HEK293T (cell line): ENCODE data around the gene SLCO3A1.

Experiments used
- CTCF ChIA-PET: fragments of 350-600 bp; formaldehyde crosslinking; extraction: SDS; loops from one replicate; lab custom pipeline; 2021; ENCODE audit warnings: antibody characterized with exemption, inconsistent platforms; lab: Yijun Ruan, JAX
- POLR2A ChIA-PET: fragments of 350-600 bp; formaldehyde crosslinking; extraction: SDS; loops from one replicate; lab custom pipeline; 2020; ENCODE audit warnings: antibody characterized with exemption, inconsistent platforms; lab: Yijun Ruan, JAX
- DNase-seq: peaks from one replicate; pipeline ENCODE4 v3.0.0; 2012; ENCODE audit warnings: mixed read lengths; ENCODE audit errors: extremely low spot score
- ARNT ChIP-seq: fragments of 450-650 bp; IDR thresholded peaks from 2 replicates; pipeline ENCODE4 v1.6.1; 2017; ENCODE audit warnings: mild to moderate bottlenecking
- BHLHE40 ChIP-seq: fragments of 450-650 bp; IDR thresholded peaks from 2 replicates; pipeline ENCODE4 v1.6.1; 2016; ENCODE audit warnings: mild to moderate bottlenecking, moderate library complexity, borderline replicate concordance
- CTBP1 ChIP-seq: fragments of 450-650 bp; IDR thresholded peaks from 2 replicates; pipeline ENCODE4 v1.6.1; 2016; ENCODE audit warnings: borderline replicate concordance
- ELF4 ChIP-seq: fragments of 450-650 bp; IDR thresholded peaks from 2 replicates; pipeline ENCODE4 v1.6.1; 2017; ENCODE audit warnings: antibody characterized with exemption
- FOXA1 ChIP-seq: fragments of 450-650 bp; IDR thresholded peaks from 2 replicates; pipeline ENCODE4 v1.6.1; 2016; ENCODE audit warnings: mild to moderate bottlenecking
- FOXK2 ChIP-seq: fragments of 450-650 bp; IDR thresholded peaks from 2 replicates; pipeline ENCODE4 v1.6.1; 2016; ENCODE audit warnings: mild to moderate bottlenecking
- FOXM1 ChIP-seq: fragments of 450-650 bp; IDR thresholded peaks from 2 replicates; pipeline ENCODE4 v1.6.1; 2017; ENCODE audit warnings: mild to moderate bottlenecking, borderline replicate concordance
- HDGF ChIP-seq: fragments of 450-650 bp; IDR thresholded peaks from 2 replicates; pipeline ENCODE4 v1.6.1; 2017; ENCODE audit warnings: antibody characterized with exemption, borderline replicate concordance
- L3MBTL2 ChIP-seq: fragments of 450-650 bp; conservative IDR thresholded peaks from 2 replicates; pipeline ENCODE4 v1.6.1; 2016; ENCODE audit warnings: mild to moderate bottlenecking
- LEF1 ChIP-seq: fragments of 450-650 bp; IDR thresholded peaks from 2 replicates; pipeline ENCODE4 v1.6.1; 2017; ENCODE audit warnings: mild to moderate bottlenecking, borderline replicate concordance
- NFRKB ChIP-seq: fragments of 450-650 bp; IDR thresholded peaks from 2 replicates; pipeline ENCODE4 v1.6.1; 2016; ENCODE audit warnings: mild to moderate bottlenecking, moderate library complexity
- PKNOX1 ChIP-seq: fragments of 450-650 bp; IDR thresholded peaks from 2 replicates; pipeline ENCODE4 v1.6.1; 2016
- SP1 ChIP-seq: fragments of 450-650 bp; IDR thresholded peaks from 2 replicates; pipeline ENCODE4 v1.6.1; 2017
- SUZ12 ChIP-seq: fragments of 450-650 bp; IDR thresholded peaks from 2 replicates; pipeline ENCODE4 v1.6.1; 2016; ENCODE audit warnings: mild to moderate bottlenecking
- TARDBP ChIP-seq: fragments of 450-650 bp; IDR thresholded peaks from 2 replicates; pipeline ENCODE4 v1.6.1; 2016
- ZNF384 ChIP-seq: fragments of 450-650 bp; IDR thresholded peaks from 2 replicates; pipeline ENCODE4 v1.6.1; 2016

The SLCO3A1 gene

GRCh38 chr15:91833056-91833455 lies 20.5 kb upstream of the SLCO3A1 start:
- no peak for TF ChIP-seq CTBP1
- no peak for TF ChIP-seq ELF4
- TF ChIP-seq TARDBP: no peak
- TF ChIP-seq SP1: no peak
- no peak for TF ChIP-seq NFRKB
- no peak for TF ChIP-seq LEF1
- TF ChIP-seq L3MBTL2: no peak
- no peak for TF ChIP-seq ARNT
- TF ChIP-seq BHLHE40: no peak
- no peak for TF ChIP-seq PKNOX1
- TF ChIP-seq ZNF384: no peak
- no peak for TF ChIP-seq FOXM1
- TF ChIP-seq HDGF: no peak
- TF ChIP-seq FOXA1: no peak
- no peak for TF ChIP-seq FOXK2
- no peak for TF ChIP-seq SUZ12
- no peak for DNase-seq
- POLR2A ChIA-PET: no interaction called here
- CTCF ChIA-PET: no interaction called here

GRCh38 chr15:91839867-91840266 lies 13.6 kb upstream of the SLCO3A1 start:
- no peak for DNase-seq
- ChIA-PET POLR2A (no interaction called here), CTCF (no interaction called here)
- TF ChIP-seq FOXK2 (no peak), TARDBP (no peak), ELF4 (no peak), SP1 (no peak), ARNT (no peak), L3MBTL2 (no peak), CTBP1 (no peak), LEF1 (no peak), PKNOX1 (no peak), NFRKB (no peak), SUZ12 (no peak), HDGF (no peak), BHLHE40 (no peak)

GRCh38 chr15:91841861-91842260 lies 11.6 kb upstream of the SLCO3A1 start:
- no peak for DNase-seq
- ChIA-PET CTCF (no interaction called here), POLR2A (no interaction called here)
- TF ChIP-seq FOXK2 (no peak), HDGF (no peak), TARDBP (no peak), ELF4 (no peak), ARNT (no peak)

GRCh38 chr15:91844341-91844740 lies 9.2 kb upstream of the SLCO3A1 start:
- ChIA-PET POLR2A (no interaction called here), CTCF (interaction anchor here (0.7 kb wide), 1 partner anchor 10 kb away, joined by 3 read pairs; no protein-coding TSS in a partner anchor)
- DNase-seq: no peak

GRCh38 chr15:91844928-91845327 lies 8.6 kb upstream of the SLCO3A1 start:
- TF ChIP-seq BHLHE40 (no peak), LEF1 (no peak), FOXK2 (no peak), ARNT (no peak), FOXA1 (no peak), CTBP1 (no peak), SUZ12 (no peak), ELF4 (no peak), PKNOX1 (no peak), NFRKB (no peak), ZNF384 (no peak)
- DNase-seq: no peak
- CTCF ChIA-PET: interaction anchor here (0.7 kb wide), 1 partner anchor 9 kb away, joined by 3 read pairs; no protein-coding TSS in a partner anchor
- POLR2A ChIA-PET: no interaction called here

More at GRCh38 chr15:91844341-91844740, 9.2 kb upstream of the SLCO3A1 start:
- TF ChIP-seq FOXA1 (no peak), FOXM1 (no peak), FOXK2 (no peak), TARDBP (no peak), BHLHE40 (no peak), L3MBTL2 (no peak), ARNT (no peak), HDGF (no peak)

- TF ChIP-seq PKNOX1: no peak
- no peak for TF ChIP-seq ELF4
- no peak for TF ChIP-seq FOXM1
- TF ChIP-seq FOXK2: no peak
- no peak for DNase-seq
- CTCF ChIA-PET: no interaction called here
- POLR2A ChIA-PET: no interaction called here
Measured at GRCh38 chr15:91845720-91846119, 7.8 kb upstream of the SLCO3A1 start.
